Ectodermal cell (in vitro differentiated cells): ENCODE results near the gene SPOCK1.

ENCODE experiments used
- H3K27ac ChIP-seq: 2 replicates; pipeline ENCODE4 v1.7.0; 2013; ENCODE audit warnings: mild to moderate bottlenecking, low read depth, low read length; ENCODE audit not compliant: insufficient read depth, poor library complexity, severe bottlenecking
- H3K27me3 ChIP-seq: 2 replicates; pipeline ENCODE4 v1.7.0; 2013; ENCODE audit warnings: mild to moderate bottlenecking, low read length; ENCODE audit not compliant: insufficient read depth, control insufficient read depth, poor library complexity, severe bottlenecking
- H3K36me3 ChIP-seq: one replicate; pipeline ENCODE4 v1.7.0; 2013; ENCODE audit warnings: low read length; ENCODE audit not compliant: control insufficient read depth, insufficient read depth
- H3K4me1 ChIP-seq: one replicate; pipeline ENCODE4 v1.7.0; 2013; ENCODE audit warnings: low read length; ENCODE audit not compliant: control insufficient read depth, insufficient read depth
- H3K4me3 ChIP-seq: 2 replicates; pipeline ENCODE4 v1.7.0; 2013; ENCODE audit warnings: low read depth, low read length, control low read depth; ENCODE audit not compliant: insufficient read depth
- H3K9me3 ChIP-seq: 2 replicates; pipeline ENCODE4 v1.7.0; 2013; ENCODE audit warnings: mild to moderate bottlenecking, low read length, moderate library complexity; ENCODE audit not compliant: control insufficient read depth
- WGBS, 2 experiments: methylation state at CpG; one replicate each; pipeline ENCODE4 v1.1.7; 2013; ENCODE audit warnings: missing lambda C conversion rate in 2 of 2; 5-methylcytosine and 5-hydroxymethylcytosine counted together

SPOCK1 gene

GRCh38 chr5:137164536-137164935 lies 334.6 kb downstream of the SPOCK1 start:
- Histone ChIP-seq H3K4me1 (no peaks in the 10 kb centered on the region), H3K27ac (no peak overlapping the region), H3K9me3 (no peaks in the 10 kb centered on the region), H3K4me3 (no peak overlapping the region), H3K27me3 (no peaks in the 10 kb centered on the region), H3K36me3 (no peaks in the 10 kb centered on the region)
- 96 to 100% methylated on average over 1 of the region's 1 CpG for WGBS, 2 experiments

DNA sequence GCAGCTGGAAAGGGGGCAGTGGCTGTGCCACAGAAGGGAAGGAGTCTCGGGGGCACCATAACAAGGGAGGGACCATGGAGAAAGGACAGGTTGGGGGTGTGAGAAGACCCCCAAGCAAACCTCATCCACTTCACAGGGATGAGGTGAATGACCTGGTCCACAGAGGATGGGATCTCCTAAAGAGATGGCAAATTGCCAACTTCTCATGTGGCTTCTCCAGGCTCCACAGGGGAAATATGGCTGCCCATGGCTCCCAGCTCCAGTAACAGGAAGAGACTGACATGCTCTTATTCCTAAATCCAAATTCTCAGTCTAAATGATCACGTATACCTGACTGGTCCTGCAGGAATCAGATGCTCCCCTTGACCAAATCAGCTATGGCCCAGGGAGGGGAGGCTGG lies 340.4 kb downstream of the SPOCK1 start:
- WGBS, 2 experiments, result 89 to 100% methylated on average over 2 of the region's 2 CpGs
- Histone ChIP-seq H3K36me3 (no peaks in the 10 kb centered on the region), H3K4me3 (no peak overlapping the region), H3K9me3 (no peaks in the 10 kb centered on the region), H3K27ac (no peak overlapping the region), H3K27me3 (peaks cover 31% of the 10 kb centered on the region), H3K4me1 (peaks cover 2% of the 10 kb centered on the region)

DNA sequence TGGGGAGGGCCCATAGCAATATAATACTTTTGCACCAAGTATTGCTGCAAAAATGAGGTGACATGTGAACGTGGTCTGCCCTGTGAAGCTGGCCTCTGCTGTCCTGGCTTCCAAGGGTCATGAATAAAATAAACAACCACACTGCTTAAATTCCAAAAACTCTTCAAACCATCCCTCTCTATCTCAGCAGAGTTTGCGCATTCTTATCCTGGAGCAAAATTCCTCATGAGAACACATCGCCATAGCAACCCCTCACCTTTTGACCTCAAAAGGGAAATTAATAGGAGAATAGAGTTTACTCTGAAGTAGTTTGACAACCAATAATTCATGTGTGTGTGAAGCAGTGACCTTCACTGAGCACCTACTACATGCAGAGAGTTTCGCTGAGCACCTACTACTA lies 342.9 kb downstream of the SPOCK1 start:
- no peak overlapping the region for H3K27ac ChIP-seq

GRCh38 chr5:137155261-137156000 lies 343.7 kb downstream of the SPOCK1 start:
- Histone ChIP-seq H3K4me3 (no peak overlapping the region), H3K9me3 (no peaks in the 10 kb centered on the region), H3K27ac (no peak overlapping the region), H3K4me1 (peaks cover 2% of the 10 kb centered on the region), H3K27me3 (peaks cover 50% of the 10 kb centered on the region), H3K36me3 (no peaks in the 10 kb centered on the region)
- WGBS, 2 experiments, result 77 to 80% methylated on average over 6 of the region's 6 CpGs

More for the DNA sequence above, 342.9 kb downstream of the SPOCK1 start:
- no peaks in the 10 kb centered on the region for H3K9me3 ChIP-seq
- WGBS, 2 experiments, result 88 to 93% methylated on average over 3 to 4 of the region's 4 CpGs
- no peak overlapping the region for H3K4me3 ChIP-seq
- H3K36me3 ChIP-seq, result no peaks in the 10 kb centered on the region
- H3K4me1 ChIP-seq, result peaks cover 2% of the 10 kb centered on the region
- H3K27me3 ChIP-seq, result peaks cover 50% of the 10 kb centered on the region

GRCh38 chr5:137152616-137153015 lies 346.5 kb downstream of the SPOCK1 start:
- no peaks in the 10 kb centered on the region for H3K36me3 ChIP-seq
- H3K4me3 ChIP-seq, result no peak overlapping the region
- H3K4me1 ChIP-seq, result peaks cover 2% of the 10 kb centered on the region
- no peaks in the 10 kb centered on the region for H3K9me3 ChIP-seq
- WGBS, 2 experiments, result 90 to 93% methylated on average over 3 of the region's 3 CpGs
- no peak overlapping the region for H3K27ac ChIP-seq
- peaks cover 43% of the 10 kb centered on the region for H3K27me3 ChIP-seq

DNA sequence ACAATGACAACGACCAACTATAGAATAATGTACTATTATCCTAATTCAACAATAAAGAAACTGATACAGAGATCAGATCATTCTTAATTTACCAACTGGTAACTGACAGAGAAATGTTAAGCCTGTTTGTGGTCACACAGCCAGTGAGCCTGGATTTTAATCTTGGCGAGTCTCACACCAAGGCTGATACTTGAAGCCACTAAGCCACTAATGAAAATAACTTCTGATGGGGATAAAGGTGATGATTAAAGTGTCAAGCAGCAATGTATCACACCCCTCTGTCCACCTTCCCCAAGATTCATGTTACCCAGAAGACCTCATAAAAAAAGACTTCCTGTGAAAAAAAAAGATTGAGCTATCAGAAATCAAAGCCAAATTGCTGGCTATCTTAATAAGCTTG lies 350.5 kb downstream of the SPOCK1 start:
- 63 to 83% methylated on average over 1 to 2 of the region's 2 CpGs for WGBS, 2 experiments

DNA sequence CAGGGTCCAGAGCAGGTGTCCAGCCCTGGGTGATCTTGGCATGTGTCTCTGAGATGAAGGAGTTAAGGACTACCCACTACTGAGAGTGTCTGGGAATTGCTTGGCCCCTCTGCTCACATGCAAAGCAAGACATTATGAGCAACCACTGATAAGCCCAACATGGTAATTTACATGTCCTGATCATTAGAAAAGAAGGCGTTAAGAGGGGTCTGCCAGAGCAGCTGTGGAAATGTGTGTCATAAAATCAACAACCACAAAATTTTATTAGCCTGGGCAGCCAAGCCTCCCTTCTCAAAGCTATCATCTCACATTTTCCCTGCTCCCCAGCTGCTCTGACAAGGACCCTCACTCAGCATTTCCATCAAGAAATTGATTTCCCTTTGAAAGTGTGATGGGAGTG lies 351.0 kb downstream of the SPOCK1 start:
- Histone ChIP-seq H3K36me3 (no peaks in the 10 kb centered on the region), H3K9me3 (no peaks in the 10 kb centered on the region), H3K27ac (no peak overlapping the region), H3K27me3 (peaks cover 19% of the 10 kb centered on the region), H3K4me1 (peaks cover 12% of the 10 kb centered on the region), H3K4me3 (no peak overlapping the region)
- WGBS, 2 experiments, result 86 to 88% methylated on average over 1 of the region's 1 CpG

More for the DNA sequence above, 350.5 kb downstream of the SPOCK1 start:
- peaks cover 23% of the 10 kb centered on the region for H3K27me3 ChIP-seq
- H3K36me3 ChIP-seq, result no peaks in the 10 kb centered on the region
- H3K4me1 ChIP-seq, result peaks cover 12% of the 10 kb centered on the region
- H3K4me3 ChIP-seq, result no peak overlapping the region
- H3K9me3 ChIP-seq, result no peaks in the 10 kb centered on the region
- H3K27ac ChIP-seq, result no peak overlapping the region

DNA sequence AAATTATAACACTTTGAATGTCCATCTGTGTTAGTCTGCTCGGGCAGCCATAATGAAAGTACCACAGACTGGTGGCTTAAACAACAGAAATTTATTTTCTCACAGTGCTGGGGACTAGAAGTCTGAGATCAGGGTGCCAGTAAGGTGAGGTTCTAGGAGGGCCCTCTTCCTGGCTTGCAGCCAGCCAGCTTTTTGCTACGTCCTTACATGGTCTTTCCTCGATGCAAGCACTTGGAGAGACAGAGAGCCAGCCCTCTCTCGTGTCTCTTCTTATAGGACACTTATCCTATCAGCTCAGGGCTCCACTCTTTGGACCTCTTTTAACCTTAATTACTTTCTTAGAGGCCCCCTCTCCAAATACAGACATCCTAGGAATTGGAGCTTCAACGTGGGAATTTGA lies 351.8 kb downstream of the SPOCK1 start:
- H3K27ac ChIP-seq, result no peak overlapping the region
- no peak overlapping the region for H3K4me3 ChIP-seq
- WGBS, 2 experiments, result 92 to 93% methylated on average over 4 of the region's 5 CpGs
- peaks cover 13% of the 10 kb centered on the region for H3K27me3 ChIP-seq
- H3K4me1 ChIP-seq, result peaks cover 12% of the 10 kb centered on the region
- no peaks in the 10 kb centered on the region for H3K36me3 ChIP-seq
- H3K9me3 ChIP-seq, result no peaks in the 10 kb centered on the region

DNA sequence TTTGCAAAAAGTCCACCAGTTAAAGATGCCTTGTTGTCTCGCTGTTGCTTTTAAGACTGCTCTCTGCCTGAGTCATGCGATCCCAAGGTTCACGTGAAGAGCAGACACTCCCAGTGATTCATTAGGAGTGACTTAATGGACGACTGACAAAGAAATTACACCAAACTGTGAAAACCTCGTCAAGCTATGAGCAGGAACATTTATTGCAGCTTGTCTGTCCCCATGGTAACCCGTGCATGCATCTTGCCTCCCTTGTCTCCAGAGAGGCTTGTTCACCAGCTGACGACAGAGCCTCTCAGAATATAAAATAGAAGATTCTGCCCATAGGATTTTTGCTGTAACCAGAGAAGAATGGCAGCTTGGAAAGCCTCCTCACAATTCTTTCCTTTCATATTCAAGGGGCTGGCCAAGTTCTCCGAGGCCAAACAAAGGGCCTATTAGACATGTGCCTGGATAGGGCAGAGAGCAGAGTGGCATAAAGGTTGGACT lies 352.7 kb downstream of the SPOCK1 start:
- no peaks in the 10 kb centered on the region for H3K36me3 ChIP-seq
- 62 to 69% methylated on average over 8 of the region's 8 CpGs for WGBS, 2 experiments
- H3K4me1 ChIP-seq, result peaks cover 20% of the 10 kb centered on the region
- peaks cover 5% of the 10 kb centered on the region for H3K27me3 ChIP-seq
- H3K4me3 ChIP-seq, result no peak overlapping the region
- peak overlapping the region; percentile 75 for H3K27ac ChIP-seq
- H3K9me3 ChIP-seq, result no peaks in the 10 kb centered on the region

DNA sequence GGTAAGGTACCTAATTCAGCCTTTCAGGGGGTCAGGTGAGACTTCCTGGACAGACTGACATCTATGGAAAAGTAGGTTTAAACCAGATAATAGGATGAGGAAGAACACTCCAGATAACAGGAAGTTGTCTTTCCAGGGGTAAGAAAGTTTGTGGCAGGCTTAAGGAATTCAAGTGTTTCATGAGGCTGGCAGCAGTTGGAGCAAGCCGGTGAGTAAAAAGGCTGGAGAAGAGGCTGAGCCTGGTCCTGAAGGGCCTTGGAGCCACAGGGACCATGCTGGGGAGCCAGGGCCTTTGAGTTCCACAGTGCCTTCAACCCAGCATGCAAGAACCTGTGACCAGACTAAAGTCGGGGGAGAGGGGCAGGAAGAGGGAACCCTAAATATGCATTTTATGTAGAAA lies 353.4 kb downstream of the SPOCK1 start:
- Histone ChIP-seq H3K27me3 (peaks cover 5% of the 10 kb centered on the region), H3K9me3 (no peaks in the 10 kb centered on the region), H3K36me3 (no peaks in the 10 kb centered on the region), H3K27ac (no peak overlapping the region), H3K4me3 (no peak overlapping the region), H3K4me1 (peaks cover 20% of the 10 kb centered on the region)
- 72 to 97% methylated on average over 1 to 2 of the region's 2 CpGs for WGBS, 2 experiments
